ENCODE data around the gene LIPN.

LIPN gene

GRCh38 chr10:88759366-88760101 is at the start of gene LIPN:
Gene LIPN (plus strand): TSS chr10:88760020. CDS start chr10:88761406, 1,386 bp downstream.
- DNase-seq (ENCODE audit: low read depth, low spot score), result no peak
- TF ChIP-seq CTCF (IDR thresholded peaks at IDR 0.05; ENCODE audit: low read depth, low read length), result no peak
- H3K4me3 ChIP-seq (ENCODE audit: low read depth, low read length), result no peak within 1 kb of the TSS
- in situ Hi-C loops (cut with HindIII; ENCODE audit: low sequenced_read_pairs), result no loop called here

- in situ Hi-C loops (cut with HindIII; ENCODE audit: low sequenced_read_pairs), result no loop called here
- no peak for TF ChIP-seq CTCF (IDR thresholded peaks at IDR 0.05; ENCODE audit: low read depth, low read length)
- H3K4me3 ChIP-seq (ENCODE audit: low read depth, low read length), result no peak overlapping the region
- no peak for DNase-seq (ENCODE audit: low read depth, low spot score)
Measured at GRCh38 chr10:88715517-88715916, 44.3 kb upstream of the LIPN start.

GRCh38 chr10:88721392-88721791 is 38.4 kb upstream of the LIPN start:
- no peak overlapping the region for H3K4me3 ChIP-seq (ENCODE audit: low read depth, low read length)
- in situ Hi-C loops (cut with HindIII; ENCODE audit: low sequenced_read_pairs), result no loop called here
- no peak for TF ChIP-seq CTCF (IDR thresholded peaks at IDR 0.05; ENCODE audit: low read depth, low read length)

GRCh38 chr10:88725798-88726197 is 34.0 kb upstream of the LIPN start:
- H3K4me3 ChIP-seq (ENCODE audit: low read depth, low read length), result no peak overlapping the region

More at GRCh38 chr10:88721392-88721791, 38.4 kb upstream of the LIPN start:
- DNase-seq (ENCODE audit: low read depth, low spot score), result no peak

GRCh38 chr10:88728107-88728763 is 31.6 kb upstream of the LIPN start:
- in situ Hi-C loops (cut with HindIII; ENCODE audit: low sequenced_read_pairs), result no loop called here
- no peak overlapping the region for H3K4me3 ChIP-seq (ENCODE audit: low read depth, low read length)
- peak; percentile 31 for TF ChIP-seq CTCF (IDR thresholded peaks at IDR 0.05; ENCODE audit: low read depth, low read length)
- no peak for DNase-seq (ENCODE audit: low read depth, low spot score)

More at GRCh38 chr10:88725798-88726197, 34.0 kb upstream of the LIPN start:
- TF ChIP-seq CTCF (IDR thresholded peaks at IDR 0.05; ENCODE audit: low read depth, low read length), result no peak
- in situ Hi-C loops (cut with HindIII; ENCODE audit: low sequenced_read_pairs), result no loop called here
- no peak for DNase-seq (ENCODE audit: low read depth, low spot score)

GRCh38 chr10:88730864-88731263 is 29.0 kb upstream of the LIPN start:
- H3K4me3 ChIP-seq (ENCODE audit: low read depth, low read length), result no peak overlapping the region
- TF ChIP-seq CTCF (IDR thresholded peaks at IDR 0.05; ENCODE audit: low read depth, low read length), result no peak
- in situ Hi-C loops (cut with HindIII; ENCODE audit: low sequenced_read_pairs), result no loop called here
- no peak for DNase-seq (ENCODE audit: low read depth, low spot score)

Measured in astrocyte of the spinal cord (primary cell).